Measurements from ENCODE around the gene ATG4D. TPM values are rescaled to one million over a fixed set of nuclear protein-coding genes. Genes with fewer than 3 reads are reported as not detected.
"Not testable (repeated sequence)": the region's sequence is repeated elsewhere in the genome, so short reads cannot be mapped to it uniquely, and the experiment has no call there.

ATG4D gene
- total RNA-seq, 4 donors from 2014 or later, result 46.5 to 59.3 (median 51.4) TPM

- Histone ChIP-seq H3K4me1 (peaks cover 31 to 70% (median 37%) of the 10 kb centered on the region in 3 donors), H3K36me3 (peaks cover 28 to 94% (median 52%) of the 10 kb centered on the region in 3 donors), H3K27me3 (no peaks in the 10 kb centered on the region), H3K4me3 (no peak overlapping the region), H3K9me3 (no peaks in the 10 kb centered on the region), H3K27ac (no peak overlapping the region)
- no peak for TF ChIP-seq POLR2A (IDR thresholded peaks at IDR 0.05)
- TF ChIP-seq CTCF (IDR thresholded peaks at IDR 0.05), result no peak
- WGBS, 2 donors, result 80% methylated on average over 6 of the region's 7 CpGs
- DNase-seq, result no peak
- intact Hi-C loops (cut with DNase I), result loop anchor here (5.0 kb wide), 1 partner anchor 37 kb away; no protein-coding TSS in a partner anchor
Measured at GRCh38 chr19:10549733-10550132, 6.0 kb downstream of the ATG4D start.

GRCh38 chr19:10550336-10550735 is 6.6 kb downstream of the ATG4D start:
- H3K4me3 ChIP-seq, result no peak overlapping the region
- H3K36me3 ChIP-seq, result peaks cover 28 to 98% (median 52%) of the 10 kb centered on the region in 3 donors
- H3K4me1 ChIP-seq, result peaks cover 31 to 70% (median 34%) of the 10 kb centered on the region in 3 donors
- no peak for DNase-seq
- H3K27me3 ChIP-seq, result no peaks in the 10 kb centered on the region
- no peaks in the 10 kb centered on the region for H3K9me3 ChIP-seq
- H3K27ac ChIP-seq, result no peak overlapping the region
- TF ChIP-seq CTCF (IDR thresholded peaks at IDR 0.05), result no peak
- no peak for TF ChIP-seq POLR2A (IDR thresholded peaks at IDR 0.05)
- WGBS, 2 donors, result 76 to 81% methylated on average over 6 of the region's 6 CpGs
- intact Hi-C loops (cut with DNase I), result loop anchor here (5.0 kb wide), 1 partner anchor 38 kb away; no protein-coding TSS in a partner anchor

- Histone ChIP-seq H3K36me3 (peaks cover 28 to 98% (median 52%) of the 10 kb centered on the region in 3 donors), H3K4me1 (peaks cover 31 to 70% (median 34%) of the 10 kb centered on the region in 3 donors)
- WGBS, 2 donors, result 70 to 91% methylated on average over 8 to 9 of the region's 9 CpGs
- not testable (repeated sequence) for H3K27ac ChIP-seq, DNase-seq, H3K27me3 ChIP-seq, H3K9me3 ChIP-seq, H3K4me3 ChIP-seq
- intact Hi-C loops (cut with DNase I), result loop anchor here (5.0 kb wide), 1 partner anchor 39 kb away; no protein-coding TSS in a partner anchor
Measured at GRCh38 chr19:10551006-10551405, 7.3 kb downstream of the ATG4D start.

- Histone ChIP-seq H3K36me3 (peaks cover 28 to 99% (median 49%) of the 10 kb centered on the region in 3 donors), H3K27ac (peak overlapping the region in 1 of 4 donors; percentile 29), H3K4me3 (no peak overlapping the region), H3K4me1 (peaks cover 32 to 70% (median 34%) of the 10 kb centered on the region in 3 donors), H3K9me3 (no peaks in the 10 kb centered on the region), H3K27me3 (no peaks in the 10 kb centered on the region)
- no peak for DNase-seq
- 69 to 83% methylated on average over 6 of the region's 12 CpGs for WGBS, 2 donors
- TF ChIP-seq CTCF (IDR thresholded peaks at IDR 0.05) (peak in 4 of 6 experiments; percentile 9 to 50 (median 23)), POLR2A (IDR thresholded peaks at IDR 0.05) (no peak)
- intact Hi-C loops (cut with DNase I), result loop anchor here (5.0 kb wide), 1 partner anchor 39 kb away; no protein-coding TSS in a partner anchor
Measured at GRCh38 chr19:10551698-10552301, 8.1 kb downstream of the ATG4D start.

- Histone ChIP-seq H3K27me3 (no peaks in the 10 kb centered on the region), H3K36me3 (peaks cover 30 to 99% (median 46%) of the 10 kb centered on the region in 3 donors), H3K4me3 (no peak overlapping the region), H3K4me1 (peaks cover 32 to 74% (median 34%) of the 10 kb centered on the region in 3 donors), H3K27ac (peak overlapping the region; percentile 28 to 89 (median 80)), H3K9me3 (no peaks in the 10 kb centered on the region)
- DNase-seq, result no peak
- intact Hi-C loops (cut with DNase I), result loop anchor here (5.0 kb wide), 1 partner anchor 40 kb away; no protein-coding TSS in a partner anchor
- TF ChIP-seq CTCF (IDR thresholded peaks at IDR 0.05) (no peak), POLR2A (IDR thresholded peaks at IDR 0.05) (no peak)
- WGBS, 2 donors, result 61 to 82% methylated on average over 7 of the region's 12 CpGs
Measured at GRCh38 chr19:10552510-10553053, 8.9 kb downstream of the ATG4D start.
